HEK293 (cell line): ENCODE measurements around the gene PRKCG.

Experiments
- IKZF3 ChIP-seq: fragments of 450-650 bp; IDR thresholded peaks from 2 replicates; pipeline ENCODE4 v1.5.0; 2018; ENCODE audit warnings: missing biosample characterization, mild to moderate bottlenecking, missing genetic modification characterization, moderate library complexity
- KLF8 ChIP-seq: fragments of 450-650 bp; formaldehyde crosslinking; IDR thresholded peaks from 2 replicates; pipeline ENCODE4 v1.5.1; 2016; ENCODE audit warnings: missing biosample characterization, missing genetic modification characterization
- WT1 ChIP-seq: fragments of 450-650 bp; formaldehyde crosslinking; IDR thresholded peaks from 2 replicates; pipeline ENCODE4 v1.5.1; 2016; ENCODE audit warnings: missing biosample characterization, missing genetic modification characterization
- ZFP41 ChIP-seq: fragments of 450-650 bp; formaldehyde crosslinking; IDR thresholded peaks from 2 replicates; pipeline ENCODE4 v1.5.1; 2016; ENCODE audit warnings: missing biosample characterization, missing genetic modification characterization, borderline replicate concordance
- ZNF10 ChIP-seq: fragments of 450-650 bp; formaldehyde crosslinking; IDR thresholded peaks from 2 replicates; pipeline ENCODE4 v1.5.1; 2017; ENCODE audit warnings: missing biosample characterization, missing genetic modification characterization
- ZNF155 ChIP-seq: fragments of 450-650 bp; formaldehyde crosslinking; IDR thresholded peaks from 2 replicates; pipeline ENCODE4 v1.5.1; 2016; ENCODE audit warnings: missing biosample characterization, missing genetic modification characterization
- ZNF16 ChIP-seq: fragments of 450-650 bp; formaldehyde crosslinking; IDR thresholded peaks from 2 replicates; pipeline ENCODE4 v1.5.1; 2016; ENCODE audit warnings: low read depth, missing biosample characterization, missing genetic modification characterization
- ZNF184 ChIP-seq: fragments of 450-650 bp; IDR thresholded peaks from 2 replicates; pipeline ENCODE4 v1.5.1; 2018; ENCODE audit warnings: missing biosample characterization, mild to moderate bottlenecking, missing genetic modification characterization
- ZNF404 ChIP-seq: fragments of 450-650 bp; formaldehyde crosslinking; IDR thresholded peaks from 2 replicates; pipeline ENCODE4 v1.5.1; 2017; ENCODE audit warnings: missing biosample characterization, missing genetic modification characterization
- ZNF529 ChIP-seq: fragments of 450-650 bp; formaldehyde crosslinking; IDR thresholded peaks from 2 replicates; pipeline ENCODE4 v1.5.1; 2017; ENCODE audit warnings: missing genetic modification characterization, missing biosample characterization; ENCODE audit not compliant: insufficient replicate concordance
- ZNF558 ChIP-seq: fragments of 450-650 bp; formaldehyde crosslinking; IDR thresholded peaks from 2 replicates; pipeline ENCODE4 v1.5.1; 2016; ENCODE audit warnings: missing biosample characterization, missing genetic modification characterization
- ZNF560 ChIP-seq: fragments of 450-650 bp; formaldehyde crosslinking; IDR thresholded peaks from 2 replicates; pipeline ENCODE4 v1.5.1; 2017; ENCODE audit warnings: missing biosample characterization, missing genetic modification characterization, borderline replicate concordance
- ZNF629 ChIP-seq: fragments of 450-650 bp; formaldehyde crosslinking; IDR thresholded peaks from 2 replicates; pipeline ENCODE4 v1.5.1; 2017; ENCODE audit warnings: missing biosample characterization, missing genetic modification characterization
- ZNF660 ChIP-seq: fragments of 450-650 bp; IDR thresholded peaks from 2 replicates; pipeline ENCODE4 v1.5.1; 2018; ENCODE audit warnings: missing biosample characterization, mild to moderate bottlenecking, missing genetic modification characterization
- ZNF707 ChIP-seq: fragments of 450-650 bp; formaldehyde crosslinking; IDR thresholded peaks from 2 replicates; pipeline ENCODE4 v1.5.1; 2016; ENCODE audit warnings: missing biosample characterization, missing genetic modification characterization
- ZNF830 ChIP-seq: fragments of 450-650 bp; IDR thresholded peaks from 2 replicates; pipeline ENCODE4 v1.5.0; 2018; ENCODE audit warnings: missing biosample characterization, missing genetic modification characterization, low read depth, mild to moderate bottlenecking, moderate library complexity
- ZSCAN16 ChIP-seq: fragments of 450-650 bp; formaldehyde crosslinking; IDR thresholded peaks from 2 replicates; pipeline ENCODE4 v1.5.1; 2016; ENCODE audit warnings: missing biosample characterization, missing genetic modification characterization
- TF ChIP-seq, protein P1 (sequence below): fragments of 450-650 bp; formaldehyde crosslinking; IDR thresholded peaks from 2 replicates; pipeline ENCODE4 v1.5.1; 2017; ENCODE audit warnings: missing biosample characterization, missing genetic modification characterization
- TF ChIP-seq, protein P2 (sequence below): fragments of 450-650 bp; formaldehyde crosslinking; IDR thresholded peaks from 2 replicates; pipeline ENCODE4 v1.5.1; 2017; ENCODE audit warnings: missing biosample characterization, missing genetic modification characterization
- TF ChIP-seq, protein P3 (sequence below): fragments of 450-650 bp; formaldehyde crosslinking; IDR thresholded peaks from 2 replicates; pipeline ENCODE4 v1.5.1; 2016; ENCODE audit warnings: missing biosample characterization, missing genetic modification characterization
- TF ChIP-seq, protein P4 (sequence below): fragments of 450-650 bp; formaldehyde crosslinking; IDR thresholded peaks from 2 replicates; pipeline ENCODE4 v1.5.1; 2016; ENCODE audit warnings: missing biosample characterization, missing genetic modification characterization
- TF ChIP-seq, protein P5 (sequence below): fragments of 450-650 bp; formaldehyde crosslinking; optimal IDR thresholded peaks from 2 replicates; pipeline ENCODE3; 2016; ENCODE audit warnings: missing biosample characterization, mild to moderate bottlenecking, missing genetic modification characterization
- TF ChIP-seq, protein P6 (sequence below): fragments of 450-650 bp; formaldehyde crosslinking; IDR thresholded peaks from 2 replicates; pipeline ENCODE4 v1.5.1; 2016; ENCODE audit warnings: missing biosample characterization, missing genetic modification characterization
- TF ChIP-seq, protein P7 (sequence below): fragments of 450-650 bp; formaldehyde crosslinking; IDR thresholded peaks from 2 replicates; pipeline ENCODE4 v1.5.1; 2016; ENCODE audit warnings: missing biosample characterization, missing genetic modification characterization, borderline replicate concordance

PRKCG gene

DNA sequence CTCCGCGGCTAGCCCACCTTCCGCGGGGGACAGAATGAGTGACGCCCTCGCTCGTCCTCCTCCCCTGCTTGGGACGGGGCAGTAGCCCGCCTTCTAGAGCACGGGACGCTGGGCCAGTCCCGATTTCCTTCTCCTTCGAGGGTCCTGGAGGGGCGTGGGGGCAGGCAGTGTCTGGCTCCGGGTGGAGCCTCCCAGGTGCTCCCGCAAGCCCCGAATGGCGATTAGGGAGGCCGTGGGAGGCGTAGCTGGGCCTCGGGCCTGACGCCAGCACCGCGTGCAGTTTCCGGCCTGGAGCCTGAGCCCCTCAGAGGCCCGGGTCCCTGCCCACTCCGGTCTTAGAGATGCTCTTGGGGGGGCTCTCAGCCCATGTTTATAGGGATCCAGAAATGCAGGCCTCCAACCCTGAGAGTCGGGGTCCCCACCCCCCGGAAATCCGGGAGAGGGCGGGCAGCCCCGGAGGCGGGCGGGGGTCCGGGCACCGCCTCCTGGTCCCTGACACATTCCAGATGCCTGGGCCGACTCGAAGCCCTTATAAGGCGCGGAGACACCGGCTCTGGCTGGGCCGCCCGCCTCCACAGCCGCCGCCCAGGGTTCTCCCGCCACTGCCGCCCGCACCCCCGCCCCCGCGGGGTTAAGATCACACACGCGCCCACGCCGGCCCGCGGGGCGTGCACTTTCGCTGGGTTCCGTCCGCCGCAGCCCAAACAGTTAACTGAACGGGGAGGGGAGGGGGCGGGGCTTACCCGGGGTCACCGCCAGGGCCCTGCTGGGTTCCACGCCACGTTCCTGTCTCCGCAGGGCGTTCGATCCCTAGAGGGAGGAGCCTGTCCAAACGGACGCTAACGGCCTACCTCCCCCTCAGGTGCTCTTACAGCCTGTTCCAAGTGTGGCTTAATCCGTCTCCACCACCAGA, 12.8 kb upstream of the PRKCG start (continued):
- TF ChIP-seq, protein P1, sequence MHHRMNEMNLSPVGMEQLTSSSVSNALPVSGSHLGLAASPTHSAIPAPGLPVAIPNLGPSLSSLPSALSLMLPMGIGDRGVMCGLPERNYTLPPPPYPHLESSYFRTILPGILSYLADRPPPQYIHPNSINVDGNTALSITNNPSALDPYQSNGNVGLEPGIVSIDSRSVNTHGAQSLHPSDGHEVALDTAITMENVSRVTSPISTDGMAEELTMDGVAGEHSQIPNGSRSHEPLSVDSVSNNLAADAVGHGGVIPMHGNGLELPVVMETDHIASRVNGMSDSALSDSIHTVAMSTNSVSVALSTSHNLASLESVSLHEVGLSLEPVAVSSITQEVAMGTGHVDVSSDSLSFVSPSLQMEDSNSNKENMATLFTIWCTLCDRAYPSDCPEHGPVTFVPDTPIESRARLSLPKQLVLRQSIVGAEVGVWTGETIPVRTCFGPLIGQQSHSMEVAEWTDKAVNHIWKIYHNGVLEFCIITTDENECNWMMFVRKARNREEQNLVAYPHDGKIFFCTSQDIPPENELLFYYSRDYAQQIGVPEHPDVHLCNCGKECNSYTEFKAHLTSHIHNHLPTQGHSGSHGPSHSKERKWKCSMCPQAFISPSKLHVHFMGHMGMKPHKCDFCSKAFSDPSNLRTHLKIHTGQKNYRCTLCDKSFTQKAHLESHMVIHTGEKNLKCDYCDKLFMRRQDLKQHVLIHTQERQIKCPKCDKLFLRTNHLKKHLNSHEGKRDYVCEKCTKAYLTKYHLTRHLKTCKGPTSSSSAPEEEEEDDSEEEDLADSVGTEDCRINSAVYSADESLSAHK (tag by site-specific recombination) = no peak
- peak; percentile 92 for TF ChIP-seq KLF8 (tag by site-specific recombination)
- TF ChIP-seq, protein P2, sequence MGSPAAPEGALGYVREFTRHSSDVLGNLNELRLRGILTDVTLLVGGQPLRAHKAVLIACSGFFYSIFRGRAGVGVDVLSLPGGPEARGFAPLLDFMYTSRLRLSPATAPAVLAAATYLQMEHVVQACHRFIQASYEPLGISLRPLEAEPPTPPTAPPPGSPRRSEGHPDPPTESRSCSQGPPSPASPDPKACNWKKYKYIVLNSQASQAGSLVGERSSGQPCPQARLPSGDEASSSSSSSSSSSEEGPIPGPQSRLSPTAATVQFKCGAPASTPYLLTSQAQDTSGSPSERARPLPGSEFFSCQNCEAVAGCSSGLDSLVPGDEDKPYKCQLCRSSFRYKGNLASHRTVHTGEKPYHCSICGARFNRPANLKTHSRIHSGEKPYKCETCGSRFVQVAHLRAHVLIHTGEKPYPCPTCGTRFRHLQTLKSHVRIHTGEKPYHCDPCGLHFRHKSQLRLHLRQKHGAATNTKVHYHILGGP (tag by site-specific recombination) = no peak
- TF ChIP-seq, protein P3, sequence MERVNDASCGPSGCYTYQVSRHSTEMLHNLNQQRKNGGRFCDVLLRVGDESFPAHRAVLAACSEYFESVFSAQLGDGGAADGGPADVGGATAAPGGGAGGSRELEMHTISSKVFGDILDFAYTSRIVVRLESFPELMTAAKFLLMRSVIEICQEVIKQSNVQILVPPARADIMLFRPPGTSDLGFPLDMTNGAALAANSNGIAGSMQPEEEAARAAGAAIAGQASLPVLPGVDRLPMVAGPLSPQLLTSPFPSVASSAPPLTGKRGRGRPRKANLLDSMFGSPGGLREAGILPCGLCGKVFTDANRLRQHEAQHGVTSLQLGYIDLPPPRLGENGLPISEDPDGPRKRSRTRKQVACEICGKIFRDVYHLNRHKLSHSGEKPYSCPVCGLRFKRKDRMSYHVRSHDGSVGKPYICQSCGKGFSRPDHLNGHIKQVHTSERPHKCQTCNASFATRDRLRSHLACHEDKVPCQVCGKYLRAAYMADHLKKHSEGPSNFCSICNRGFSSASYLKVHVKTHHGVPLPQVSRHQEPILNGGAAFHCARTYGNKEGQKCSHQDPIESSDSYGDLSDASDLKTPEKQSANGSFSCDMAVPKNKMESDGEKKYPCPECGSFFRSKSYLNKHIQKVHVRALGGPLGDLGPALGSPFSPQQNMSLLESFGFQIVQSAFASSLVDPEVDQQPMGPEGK (tag by site-specific recombination) = peak; percentile 80
- TF ChIP-seq ZNF629 (tag by site-specific recombination) = peak; percentile 34; the same call in 1 of the 2 replicates
- TF ChIP-seq, protein P4, sequence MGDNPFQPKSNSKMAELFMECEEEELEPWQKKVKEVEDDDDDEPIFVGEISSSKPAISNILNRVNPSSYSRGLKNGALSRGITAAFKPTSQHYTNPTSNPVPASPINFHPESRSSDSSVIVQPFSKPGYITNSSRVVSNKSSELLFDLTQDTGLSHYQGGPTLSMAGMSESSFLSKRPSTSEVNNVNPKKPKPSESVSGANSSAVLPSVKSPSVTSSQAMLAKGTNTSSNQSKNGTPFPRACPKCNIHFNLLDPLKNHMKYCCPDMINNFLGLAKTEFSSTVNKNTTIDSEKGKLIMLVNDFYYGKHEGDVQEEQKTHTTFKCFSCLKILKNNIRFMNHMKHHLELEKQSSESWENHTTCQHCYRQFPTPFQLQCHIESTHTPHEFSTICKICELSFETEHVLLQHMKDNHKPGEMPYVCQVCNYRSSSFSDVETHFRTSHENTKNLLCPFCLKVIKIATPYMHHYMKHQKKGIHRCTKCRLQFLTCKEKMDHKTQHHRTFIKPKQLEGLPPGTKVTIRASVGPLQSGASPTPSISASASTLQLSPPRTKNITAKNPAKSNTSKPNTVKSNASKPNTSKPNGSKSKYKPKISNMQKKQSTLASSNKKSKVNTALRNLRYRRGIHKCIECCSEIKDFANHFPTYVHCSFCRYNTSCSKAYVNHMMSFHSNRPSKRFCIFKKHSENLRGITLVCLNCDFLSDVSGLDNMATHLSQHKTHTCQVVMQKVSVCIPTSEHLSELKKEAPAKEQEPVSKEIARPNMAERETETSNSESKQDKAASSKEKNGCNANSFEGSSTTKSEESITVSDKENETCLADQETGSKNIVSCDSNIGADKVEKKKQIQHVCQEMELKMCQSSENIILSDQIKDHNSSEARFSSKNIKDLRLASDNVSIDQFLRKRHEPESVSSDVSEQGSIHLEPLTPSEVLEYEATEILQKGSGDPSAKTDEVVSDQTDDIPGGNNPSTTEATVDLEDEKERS (tag by site-specific recombination) = no peak
- no peak for TF ChIP-seq ZNF404 (tag by site-specific recombination)
- TF ChIP-seq, protein P5, sequence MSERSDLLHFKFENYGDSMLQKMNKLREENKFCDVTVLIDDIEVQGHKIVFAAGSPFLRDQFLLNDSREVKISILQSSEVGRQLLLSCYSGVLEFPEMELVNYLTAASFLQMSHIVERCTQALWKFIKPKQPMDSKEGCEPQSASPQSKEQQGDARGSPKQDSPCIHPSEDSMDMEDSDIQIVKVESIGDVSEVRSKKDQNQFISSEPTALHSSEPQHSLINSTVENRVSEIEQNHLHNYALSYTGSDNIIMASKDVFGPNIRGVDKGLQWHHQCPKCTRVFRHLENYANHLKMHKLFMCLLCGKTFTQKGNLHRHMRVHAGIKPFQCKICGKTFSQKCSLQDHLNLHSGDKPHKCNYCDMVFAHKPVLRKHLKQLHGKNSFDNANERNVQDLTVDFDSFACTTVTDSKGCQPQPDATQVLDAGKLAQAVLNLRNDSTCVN (tag by site-specific recombination) = peak; percentile 86
- no peak for TF ChIP-seq ZNF155
- no peak for TF ChIP-seq ZFP41 (tag by site-specific recombination)
- no peak for TF ChIP-seq ZSCAN16
- TF ChIP-seq ZNF558 (tag by site-specific recombination) = no peak
- TF ChIP-seq ZNF184 (tag by site-specific recombination) = no peak
- TF ChIP-seq ZNF529 (tag by site-specific recombination) = no peak
- no peak for TF ChIP-seq ZNF707 (tag by site-specific recombination)
- no peak for TF ChIP-seq ZNF560 (tag by site-specific recombination)
- 0 out of 2 replicates have a peak, but pooled peaks have one; percentile 8 for TF ChIP-seq ZNF660 (tag by site-specific recombination)
- no peak for TF ChIP-seq ZNF830 (tag by site-specific recombination)
- 0 out of 2 replicates have a peak, but pooled peaks have one; percentile 12 for TF ChIP-seq IKZF3
- TF ChIP-seq, protein P6, sequence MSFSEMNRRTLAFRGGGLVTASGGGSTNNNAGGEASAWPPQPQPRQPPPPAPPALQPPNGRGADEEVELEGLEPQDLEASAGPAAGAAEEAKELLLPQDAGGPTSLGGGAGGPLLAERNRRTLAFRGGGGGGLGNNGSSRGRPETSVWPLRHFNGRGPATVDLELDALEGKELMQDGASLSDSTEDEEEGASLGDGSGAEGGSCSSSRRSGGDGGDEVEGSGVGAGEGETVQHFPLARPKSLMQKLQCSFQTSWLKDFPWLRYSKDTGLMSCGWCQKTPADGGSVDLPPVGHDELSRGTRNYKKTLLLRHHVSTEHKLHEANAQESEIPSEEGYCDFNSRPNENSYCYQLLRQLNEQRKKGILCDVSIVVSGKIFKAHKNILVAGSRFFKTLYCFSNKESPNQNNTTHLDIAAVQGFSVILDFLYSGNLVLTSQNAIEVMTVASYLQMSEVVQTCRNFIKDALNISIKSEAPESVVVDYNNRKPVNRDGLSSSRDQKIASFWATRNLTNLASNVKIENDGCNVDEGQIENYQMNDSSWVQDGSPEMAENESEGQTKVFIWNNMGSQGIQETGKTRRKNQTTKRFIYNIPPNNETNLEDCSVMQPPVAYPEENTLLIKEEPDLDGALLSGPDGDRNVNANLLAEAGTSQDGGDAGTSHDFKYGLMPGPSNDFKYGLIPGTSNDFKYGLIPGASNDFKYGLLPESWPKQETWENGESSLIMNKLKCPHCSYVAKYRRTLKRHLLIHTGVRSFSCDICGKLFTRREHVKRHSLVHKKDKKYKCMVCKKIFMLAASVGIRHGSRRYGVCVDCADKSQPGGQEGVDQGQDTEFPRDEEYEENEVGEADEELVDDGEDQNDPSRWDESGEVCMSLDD (tag by site-specific recombination) = peak; percentile 82
- TF ChIP-seq ZNF10 (tag by site-specific recombination) = no peak
- no peak for TF ChIP-seq ZNF16 (tag by site-specific recombination)
- peak; percentile 6 for TF ChIP-seq WT1 (tag by site-specific recombination)
- TF ChIP-seq, protein P7, sequence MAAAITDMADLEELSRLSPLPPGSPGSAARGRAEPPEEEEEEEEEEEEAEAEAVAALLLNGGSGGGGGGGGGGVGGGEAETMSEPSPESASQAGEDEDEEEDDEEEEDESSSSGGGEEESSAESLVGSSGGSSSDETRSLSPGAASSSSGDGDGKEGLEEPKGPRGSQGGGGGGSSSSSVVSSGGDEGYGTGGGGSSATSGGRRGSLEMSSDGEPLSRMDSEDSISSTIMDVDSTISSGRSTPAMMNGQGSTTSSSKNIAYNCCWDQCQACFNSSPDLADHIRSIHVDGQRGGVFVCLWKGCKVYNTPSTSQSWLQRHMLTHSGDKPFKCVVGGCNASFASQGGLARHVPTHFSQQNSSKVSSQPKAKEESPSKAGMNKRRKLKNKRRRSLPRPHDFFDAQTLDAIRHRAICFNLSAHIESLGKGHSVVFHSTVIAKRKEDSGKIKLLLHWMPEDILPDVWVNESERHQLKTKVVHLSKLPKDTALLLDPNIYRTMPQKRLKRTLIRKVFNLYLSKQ (tag by site-specific recombination) = no peak
